GM23338 (cell line): ENCODE measurements around the gene SELP. TPM values are rescaled to one million over a fixed set of nuclear protein-coding genes. Genes with fewer than 3 reads are reported as not detected.

Experiments
- ATAC-seq: fragments of 200-7000 bp; cut with Tn5 transposase; 3 replicates; pipeline ENCODE4 v1.9.1; 2020
- DNase-seq: peaks from one replicate; pipeline ENCODE4 v3.0.0-alpha.2; 2015; ENCODE audit warnings: low spot score
- H2AFZ ChIP-seq: fragments of 200-600 bp; sonication (generic); 2 replicates; pipeline ENCODE4 v1.8.0; 2016; ENCODE audit warnings: antibody characterized with exemption, mild to moderate bottlenecking, moderate library complexity
- H3F3A ChIP-seq: fragments of 200-600 bp; sonication (generic); replicated peaks from 2 replicates; pipeline ENCODE4 v1.8.0; 2017; ENCODE audit warnings: antibody characterized with exemption, mixed run types, low read depth
- H3K27ac ChIP-seq: fragments of 200-600 bp; sonication (generic); 2 replicates; pipeline ENCODE4 v1.6.1; 2016; ENCODE audit warnings: low read depth
- H3K27me3 ChIP-seq: fragments of 200-600 bp; sonication (generic); 2 replicates; pipeline ENCODE4 v1.8.0; 2016; ENCODE audit warnings: mild to moderate bottlenecking, mixed run types, moderate library complexity; ENCODE audit not compliant: insufficient read depth
- H3K36me3 ChIP-seq: fragments of 200-600 bp; sonication (generic); 2 replicates; pipeline ENCODE4 v1.8.0; 2016; ENCODE audit warnings: mild to moderate bottlenecking; ENCODE audit not compliant: insufficient read depth
- H3K4me1 ChIP-seq: fragments of 200-600 bp; sonication (generic); 2 replicates; pipeline ENCODE4 v1.8.0; 2016; ENCODE audit warnings: mild to moderate bottlenecking, moderate library complexity; ENCODE audit not compliant: insufficient read depth
- H3K4me2 ChIP-seq: fragments of 200-600 bp; sonication (generic); 2 replicates; pipeline ENCODE4 v1.7.1; 2017; ENCODE audit warnings: mixed run types
- H3K4me3 ChIP-seq: fragments of 200-600 bp; sonication (generic); 2 replicates; pipeline ENCODE4 v1.6.1; 2016; ENCODE audit warnings: mixed run types
- H3K79me2 ChIP-seq: fragments of 200-600 bp; sonication (generic); replicated peaks from 2 replicates; pipeline ENCODE4 v1.8.0; 2017; ENCODE audit warnings: mild to moderate bottlenecking; ENCODE audit not compliant: insufficient read depth
- H3K9me2 ChIP-seq: fragments of 200-600 bp; sonication (generic); 2 replicates; pipeline ENCODE4 v1.8.0; 2017; ENCODE audit not compliant: insufficient read depth
- H4K20me1 ChIP-seq: fragments of 200-600 bp; sonication (generic); replicated peaks from 2 replicates; pipeline ENCODE4 v1.8.0; 2017; ENCODE audit warnings: mild to moderate bottlenecking; ENCODE audit not compliant: insufficient read depth
- H3K27ac Mint-ChIP-seq: 2 replicates; pipeline ENCODE4 v1.8.0; 2020; ENCODE audit warnings: inconsistent platforms, mild to moderate bottlenecking, moderate library complexity, mixed read lengths
- H3K27me3 Mint-ChIP-seq: 3 replicates; pipeline ENCODE4 v1.8.0; 2022; ENCODE audit warnings: low read depth, mild to moderate bottlenecking, moderate library complexity, mixed read lengths, inconsistent platforms; ENCODE audit not compliant: insufficient read depth, poor library complexity
- H3K36me3 Mint-ChIP-seq: 3 replicates; pipeline ENCODE4 v1.8.0; 2021; ENCODE audit warnings: low read depth, mild to moderate bottlenecking, inconsistent platforms, moderate library complexity, mixed read lengths
- H3K4me1 Mint-ChIP-seq: 3 replicates; pipeline ENCODE4 v1.8.0; 2020; ENCODE audit warnings: mild to moderate bottlenecking, inconsistent platforms, mixed read lengths
- H3K4me3 Mint-ChIP-seq: 3 replicates; pipeline ENCODE4 v1.8.0; 2021; ENCODE audit warnings: moderate library complexity, mild to moderate bottlenecking, inconsistent platforms, mixed read lengths
- H3K9me3 Mint-ChIP-seq: 3 replicates; pipeline ENCODE4 v1.8.0; 2020; ENCODE audit warnings: moderate library complexity, mild to moderate bottlenecking, inconsistent platforms, mixed read lengths
- CTCF ChIP-seq, 2 experiments: fragments of 200-600 bp in 1 of 2; sonication (generic) in 1 of 2; conservative IDR thresholded peaks; 2 replicates each; pipeline versions ENCODE4 v1.5.1 to v1.6.1; 2016 to 2017; ENCODE audit warnings: antibody characterized with exemption in 2 of 2, low read depth in 2 of 2, mild to moderate bottlenecking in 2 of 2, moderate library complexity in 1 of 2
- EZH2phosphoT487 ChIP-seq: fragments of 200-600 bp; sonication (generic); IDR thresholded peaks from one replicate; pipeline ENCODE4 v1.8.1; 2018; ENCODE audit warnings: antibody characterized with exemption; ENCODE audit not compliant: unreplicated experiment
- JUNB ChIP-seq: IDR thresholded peaks from one replicate; pipeline ENCODE4 v1.6.1; 2016; ENCODE audit warnings: antibody characterized with exemption; ENCODE audit not compliant: unreplicated experiment
- NANOG ChIP-seq: IDR thresholded peaks from 2 replicates; pipeline ENCODE4 v1.6.1; 2016; ENCODE audit warnings: antibody characterized with exemption, borderline replicate concordance
- ZNF114 ChIP-seq: fragments of 250-450 bp; sonication (Bioruptor Pico); IDR thresholded peaks from 2 replicates; pipeline ENCODE4 v1.5.0; 2020; ENCODE audit warnings: mild to moderate bottlenecking, moderate library complexity
- ZNF331 ChIP-seq: fragments of 250-450 bp; sonication (Bioruptor Pico); IDR thresholded peaks from 2 replicates; pipeline ENCODE4 v1.5.0; 2020; ENCODE audit warnings: low read depth, mild to moderate bottlenecking, moderate library complexity
- ZNF462 ChIP-seq: fragments of 250-450 bp; sonication (Bioruptor Pico); IDR thresholded peaks from 2 replicates; pipeline ENCODE4 v1.5.0; 2020; ENCODE audit warnings: mild to moderate bottlenecking, moderate library complexity
- polyA plus RNA-seq: library from polyadenylated mRNA; unstranded; fragments of >200 nt; fragmentation: Nextera tagmentation; extraction: Ambion mirVana; gene quantifications from 2 replicates; pipeline ENCODE4 v1.2.1, GENCODE V29; 2016
- total RNA-seq: library from RNA; depleted of rRNA; stranded (reverse); fragments of >200 nt; shearing (Covaris generic); gene quantifications from 2 replicates; pipeline ENCODE4 v1.2.3, GENCODE V29; 2014
- TF ChIP-seq, protein P1 (sequence below): IDR thresholded peaks from one replicate; pipeline ENCODE4 v1.6.1; 2018; ENCODE audit warnings: antibody characterized with exemption; ENCODE audit not compliant: unreplicated experiment

SELP gene
- total and polyA plus RNA-seq, 2 experiments from 2014 or later = not detected

GRCh38 chr1:169647512-169647911, 17.6 kb upstream of the SELP start (continued):
- TF ChIP-seq, protein P1, sequence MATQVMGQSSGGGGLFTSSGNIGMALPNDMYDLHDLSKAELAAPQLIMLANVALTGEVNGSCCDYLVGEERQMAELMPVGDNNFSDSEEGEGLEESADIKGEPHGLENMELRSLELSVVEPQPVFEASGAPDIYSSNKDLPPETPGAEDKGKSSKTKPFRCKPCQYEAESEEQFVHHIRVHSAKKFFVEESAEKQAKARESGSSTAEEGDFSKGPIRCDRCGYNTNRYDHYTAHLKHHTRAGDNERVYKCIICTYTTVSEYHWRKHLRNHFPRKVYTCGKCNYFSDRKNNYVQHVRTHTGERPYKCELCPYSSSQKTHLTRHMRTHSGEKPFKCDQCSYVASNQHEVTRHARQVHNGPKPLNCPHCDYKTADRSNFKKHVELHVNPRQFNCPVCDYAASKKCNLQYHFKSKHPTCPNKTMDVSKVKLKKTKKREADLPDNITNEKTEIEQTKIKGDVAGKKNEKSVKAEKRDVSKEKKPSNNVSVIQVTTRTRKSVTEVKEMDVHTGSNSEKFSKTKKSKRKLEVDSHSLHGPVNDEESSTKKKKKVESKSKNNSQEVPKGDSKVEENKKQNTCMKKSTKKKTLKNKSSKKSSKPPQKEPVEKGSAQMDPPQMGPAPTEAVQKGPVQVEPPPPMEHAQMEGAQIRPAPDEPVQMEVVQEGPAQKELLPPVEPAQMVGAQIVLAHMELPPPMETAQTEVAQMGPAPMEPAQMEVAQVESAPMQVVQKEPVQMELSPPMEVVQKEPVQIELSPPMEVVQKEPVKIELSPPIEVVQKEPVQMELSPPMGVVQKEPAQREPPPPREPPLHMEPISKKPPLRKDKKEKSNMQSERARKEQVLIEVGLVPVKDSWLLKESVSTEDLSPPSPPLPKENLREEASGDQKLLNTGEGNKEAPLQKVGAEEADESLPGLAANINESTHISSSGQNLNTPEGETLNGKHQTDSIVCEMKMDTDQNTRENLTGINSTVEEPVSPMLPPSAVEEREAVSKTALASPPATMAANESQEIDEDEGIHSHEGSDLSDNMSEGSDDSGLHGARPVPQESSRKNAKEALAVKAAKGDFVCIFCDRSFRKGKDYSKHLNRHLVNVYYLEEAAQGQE = no peak
- TF ChIP-seq JUNB (no peak), CTCF (conservative IDR thresholded peaks at IDR 0.05; ENCODE audit: low read depth in 2 of 2) (no peak)

DNA sequence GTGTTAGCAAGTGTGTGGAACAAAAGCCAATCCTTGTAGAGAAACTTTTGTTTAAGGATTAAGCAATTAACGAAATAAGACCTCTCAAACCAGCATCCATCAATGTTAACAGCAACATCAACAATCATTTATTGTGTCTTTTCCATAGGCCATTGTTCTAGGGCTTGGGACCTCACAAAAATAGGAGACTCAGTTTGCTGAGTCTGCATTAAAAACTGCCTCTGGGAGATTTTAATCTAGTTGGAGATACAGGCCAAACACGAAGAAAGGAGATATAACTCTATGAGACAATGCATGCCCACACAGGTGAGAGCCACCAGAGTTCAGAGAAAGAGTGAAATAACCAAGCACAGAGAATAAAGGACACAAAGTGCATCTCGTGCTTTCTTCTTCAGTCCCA, 14.4 kb upstream of the SELP start:
- DNase-seq = no peak
- no peaks in the 10 kb centered on the region for H3K9me3 Mint-ChIP-seq
- H3K27me3 Mint-ChIP-seq = no peaks in the 10 kb centered on the region
- Histone ChIP-seq H3K9me2 (no peaks in the 10 kb centered on the region), H3K27me3 (no peaks in the 10 kb centered on the region), H3F3A (no peaks in the 10 kb centered on the region), H3K4me3 (no peak overlapping the region), H3K79me2 (no peaks in the 10 kb centered on the region), H4K20me1 (no peaks in the 10 kb centered on the region), H2AFZ (no peak overlapping the region; the same call in 1 of the 2 replicates), H3K4me2 (no peak overlapping the region), H3K27ac (no peak overlapping the region), H3K36me3 (no peaks in the 10 kb centered on the region), H3K4me1 (no peaks in the 10 kb centered on the region)
- ATAC-seq = no peak
- TF ChIP-seq EZH2phosphoT487 (no peak), ZNF114 (no peak), ZNF331 (no peak), NANOG (no peak), ZNF462 (CRISPR knock-in tag) (no peak)
- TF ChIP-seq, protein P1 = no peak
- H3K4me1 Mint-ChIP-seq = peaks cover 2% of the 10 kb centered on the region; the same call in 1 of the 3 replicates
- H3K4me3 Mint-ChIP-seq = no peak overlapping the region
- no peaks in the 10 kb centered on the region for H3K36me3 Mint-ChIP-seq
- no peak overlapping the region for H3K27ac Mint-ChIP-seq
